ENCODE data around the gene AP1G2.

DNA sequence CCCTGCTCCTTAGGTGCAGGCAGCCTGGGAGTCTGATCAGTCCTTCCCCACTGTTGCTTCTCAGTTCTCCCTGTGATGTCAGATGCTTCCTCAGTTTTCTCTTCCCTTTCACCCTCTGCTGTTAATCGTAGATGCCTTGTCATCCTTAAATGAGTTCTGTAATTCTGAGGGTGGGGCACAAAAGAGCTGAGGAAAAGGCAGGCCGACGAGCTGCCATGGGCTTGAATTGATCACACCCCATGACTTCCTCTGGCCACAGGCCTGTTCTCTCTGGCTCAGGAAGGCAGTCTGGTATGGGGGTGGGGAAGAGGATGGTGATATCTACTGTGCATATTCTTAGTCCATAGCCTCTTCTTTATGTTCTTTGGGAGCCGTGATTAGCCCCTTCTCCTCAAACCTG lies 5.2 kb upstream of the AP1G2 start:
- TF ChIP-seq ZNF24 (IDR thresholded peaks at IDR 0.05) (no peak), POLR2A (IDR thresholded peaks at IDR 0.05; ENCODE audit: insufficient read depth in 1 of 2, low read depth in 2 of 2, low read length in 2 of 2) (no peak), SMAD3 (CRISPR knock-in tag; IDR thresholded peaks at IDR 0.05) (no peak), EZH2 (conservative IDR thresholded peaks at IDR 0.05; ENCODE audit: low read depth, low read length) (no peak), SIN3B (IDR thresholded peaks at IDR 0.05; ENCODE audit: low read length) (no peak)
